ENCODE measurements around the gene ZC3H12C. TPM values are rescaled to one million over a fixed set of nuclear protein-coding genes. Genes with fewer than 3 reads are reported as not detected.

Gene ZC3H12C
- total RNA-seq, 2 experiments from 2014 or later: 0.05 to 0.17 TPM

DNA sequence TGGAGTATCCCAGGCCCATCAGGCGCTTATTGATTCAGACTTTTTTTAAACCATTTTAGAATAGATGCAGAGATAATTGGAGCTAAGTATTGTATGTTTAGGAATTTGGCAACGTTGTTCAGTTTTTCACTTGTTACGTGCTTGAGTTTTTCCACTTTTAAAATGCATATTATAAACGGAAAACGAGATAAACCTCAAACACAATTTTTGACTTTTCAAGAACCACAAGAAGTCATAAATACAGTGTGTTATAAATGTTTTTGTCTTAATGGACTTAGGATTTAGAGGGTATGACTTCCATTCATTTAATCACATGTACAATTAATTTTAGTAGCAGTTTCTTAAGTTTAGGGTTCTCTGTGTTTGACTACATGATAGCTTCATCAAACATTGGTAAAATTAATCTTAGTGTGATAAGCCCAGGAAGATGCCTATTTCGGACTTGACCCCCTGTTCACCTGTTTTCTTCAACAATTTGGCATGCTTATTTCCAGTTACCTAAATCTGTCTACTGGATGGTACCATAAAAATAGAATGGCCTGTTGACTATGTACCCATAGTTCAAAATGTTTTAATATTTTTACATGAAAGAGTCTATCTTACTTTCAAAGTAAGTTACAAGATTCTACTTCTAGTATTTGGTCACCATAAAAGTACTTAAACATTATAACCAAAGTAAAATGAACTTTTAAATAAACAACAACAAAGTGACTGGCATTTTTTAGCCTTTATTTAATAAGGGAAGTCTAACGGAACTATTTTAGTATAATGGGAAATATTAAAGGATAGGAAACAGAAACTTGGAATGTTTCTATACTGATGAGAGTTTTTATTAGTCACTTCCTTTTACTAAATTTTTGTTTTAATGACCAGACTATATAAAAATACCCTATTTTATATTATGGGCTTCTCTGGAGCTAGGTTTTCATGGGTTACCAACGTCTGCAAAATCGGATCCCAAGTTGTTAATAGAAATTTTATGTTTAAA, 1.4 kb downstream of the ZC3H12C start:
- H3K27me3 Mint-ChIP-seq: peaks cover 51% of the 10 kb centered on the region
- no peak for DNase-seq
- ChIA-PET POLR2A (interaction anchor here (1.2 kb wide), 1 partner anchor 12 kb away, joined by 3 read pairs; no protein-coding TSS in a partner anchor), CTCF (no interaction called here)
- H3K27ac Mint-ChIP-seq: no peak overlapping the region
- peak overlapping the region; percentile 60 for H3K4me3 Mint-ChIP-seq
- Histone ChIP-seq H3K4me1 (ENCODE audit: insufficient read depth, low read length) (peaks cover 10% of the 10 kb centered on the region), H3K4me3 (ENCODE audit: low read length) (peak overlapping the region; percentile 38), H3K36me3 (ENCODE audit: insufficient read depth, low read length) (no peaks in the 10 kb centered on the region), H3K27ac (ENCODE audit: low read depth in 1 of 2, low read length in 2 of 2) (no peak overlapping the region), H3K27me3 (ENCODE audit: control insufficient read depth in 1 of 2, insufficient read depth in 2 of 2, low read length in 2 of 2) (peaks cover 29 to 41% of the 10 kb centered on the region in 2 experiments), H3K9me3 (ENCODE audit: control insufficient read depth in 1 of 2, insufficient read depth in 1 of 2, low read length in 2 of 2) (no peaks in the 10 kb centered on the region)
- H3K9me3 Mint-ChIP-seq: no peaks in the 10 kb centered on the region
- intact Hi-C loops (cut with DNase I, micrococcal nuclease): no loop called here
- H3K4me1 Mint-ChIP-seq (ENCODE audit: low read depth): peaks cover 4% of the 10 kb centered on the region
- no peaks in the 10 kb centered on the region for H3K36me3 Mint-ChIP-seq (ENCODE audit: low read depth)
- no peak for ATAC-seq (ENCODE audit: poor library complexity)
- TF ChIP-seq, protein P1, sequence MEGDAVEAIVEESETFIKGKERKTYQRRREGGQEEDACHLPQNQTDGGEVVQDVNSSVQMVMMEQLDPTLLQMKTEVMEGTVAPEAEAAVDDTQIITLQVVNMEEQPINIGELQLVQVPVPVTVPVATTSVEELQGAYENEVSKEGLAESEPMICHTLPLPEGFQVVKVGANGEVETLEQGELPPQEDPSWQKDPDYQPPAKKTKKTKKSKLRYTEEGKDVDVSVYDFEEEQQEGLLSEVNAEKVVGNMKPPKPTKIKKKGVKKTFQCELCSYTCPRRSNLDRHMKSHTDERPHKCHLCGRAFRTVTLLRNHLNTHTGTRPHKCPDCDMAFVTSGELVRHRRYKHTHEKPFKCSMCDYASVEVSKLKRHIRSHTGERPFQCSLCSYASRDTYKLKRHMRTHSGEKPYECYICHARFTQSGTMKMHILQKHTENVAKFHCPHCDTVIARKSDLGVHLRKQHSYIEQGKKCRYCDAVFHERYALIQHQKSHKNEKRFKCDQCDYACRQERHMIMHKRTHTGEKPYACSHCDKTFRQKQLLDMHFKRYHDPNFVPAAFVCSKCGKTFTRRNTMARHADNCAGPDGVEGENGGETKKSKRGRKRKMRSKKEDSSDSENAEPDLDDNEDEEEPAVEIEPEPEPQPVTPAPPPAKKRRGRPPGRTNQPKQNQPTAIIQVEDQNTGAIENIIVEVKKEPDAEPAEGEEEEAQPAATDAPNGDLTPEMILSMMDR (IDR thresholded peaks at IDR 0.05): no peak

DNA sequence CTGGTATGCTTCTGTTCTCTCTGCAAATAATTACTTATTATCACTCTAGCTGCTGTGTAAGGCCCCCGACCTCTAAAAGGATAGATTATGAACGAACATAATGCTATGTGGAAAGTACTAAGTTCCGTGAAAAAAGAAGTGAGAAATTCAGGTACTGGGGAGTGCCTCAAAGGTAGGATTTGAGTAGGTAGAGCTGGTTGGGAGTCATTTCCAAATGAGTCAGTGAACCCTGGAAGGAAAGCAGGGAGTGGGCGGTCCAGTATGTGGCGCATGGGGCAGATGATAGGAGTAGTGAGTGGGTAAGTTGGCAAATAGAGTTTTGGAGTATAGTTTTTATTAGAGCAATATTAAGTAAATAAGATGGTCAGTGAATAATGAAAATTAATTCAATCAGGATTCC, 2.4 kb downstream of the ZC3H12C start:
- DNase-seq: no peak
- Mint-ChIP-seq H3K36me3 (ENCODE audit: low read depth) (no peaks in the 10 kb centered on the region), H3K27ac (no peak overlapping the region), H3K4me3 (no peak overlapping the region), H3K4me1 (ENCODE audit: low read depth) (peaks cover 4% of the 10 kb centered on the region), H3K27me3 (peaks cover 51% of the 10 kb centered on the region), H3K9me3 (no peaks in the 10 kb centered on the region)
- intact Hi-C loops (cut with DNase I, micrococcal nuclease): no loop called here
- no peak for ATAC-seq (ENCODE audit: poor library complexity)
- no peaks in the 10 kb centered on the region for H3K9me3 ChIP-seq (ENCODE audit: control insufficient read depth in 1 of 2, insufficient read depth in 1 of 2, low read length in 2 of 2)
- H3K4me1 ChIP-seq (ENCODE audit: insufficient read depth, low read length): peaks cover 10% of the 10 kb centered on the region
- no peaks in the 10 kb centered on the region for H3K36me3 ChIP-seq (ENCODE audit: insufficient read depth, low read length)
- TF ChIP-seq, protein P1 (IDR thresholded peaks at IDR 0.05): no peak
- H3K27me3 ChIP-seq (ENCODE audit: control insufficient read depth in 1 of 2, insufficient read depth in 2 of 2, low read length in 2 of 2): peaks cover 27 to 37% of the 10 kb centered on the region in 2 experiments
- H3K27ac ChIP-seq (ENCODE audit: low read depth in 1 of 2, low read length in 2 of 2): no peak overlapping the region
- POLR2A ChIA-PET: no interaction called here
- CTCF ChIA-PET: no interaction called here
- H3K4me3 ChIP-seq (ENCODE audit: low read length): no peak overlapping the region

DNA sequence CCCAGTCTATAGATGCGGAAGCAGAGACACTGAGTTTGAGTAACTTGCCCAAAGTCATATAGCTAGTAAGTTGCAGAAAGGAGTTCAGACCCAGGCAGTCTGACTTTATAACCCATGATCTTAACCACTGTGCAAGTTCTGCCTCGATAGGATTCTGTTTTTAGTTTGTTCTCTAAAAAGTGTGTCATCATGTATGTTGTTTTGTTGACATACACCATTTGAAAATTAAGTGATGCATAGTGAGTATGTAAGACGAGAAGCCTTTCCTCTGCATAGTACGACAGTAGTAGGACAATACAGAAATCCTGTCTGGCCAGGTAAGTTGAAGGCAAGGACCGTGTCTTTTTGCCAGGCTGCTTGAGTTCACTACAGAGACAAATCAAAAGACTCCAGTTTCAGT, 3.3 kb downstream of the ZC3H12C start:
- Histone ChIP-seq H3K4me1 (ENCODE audit: insufficient read depth, low read length) (peaks cover 10% of the 10 kb centered on the region), H3K27me3 (ENCODE audit: control insufficient read depth in 1 of 2, insufficient read depth in 2 of 2, low read length in 2 of 2) (peaks cover 23 to 32% of the 10 kb centered on the region in 2 experiments), H3K36me3 (ENCODE audit: insufficient read depth, low read length) (no peaks in the 10 kb centered on the region), H3K27ac (ENCODE audit: low read depth in 1 of 2, low read length in 2 of 2) (no peak overlapping the region), H3K4me3 (ENCODE audit: low read length) (no peak overlapping the region), H3K9me3 (ENCODE audit: control insufficient read depth in 1 of 2, insufficient read depth in 1 of 2, low read length in 2 of 2) (no peaks in the 10 kb centered on the region)
- Mint-ChIP-seq H3K36me3 (ENCODE audit: low read depth) (no peaks in the 10 kb centered on the region), H3K27ac (no peak overlapping the region), H3K4me1 (ENCODE audit: low read depth) (peaks cover 4% of the 10 kb centered on the region), H3K27me3 (peaks cover 48% of the 10 kb centered on the region), H3K4me3 (no peak overlapping the region), H3K9me3 (no peaks in the 10 kb centered on the region)
- ChIA-PET CTCF (no interaction called here), POLR2A (no interaction called here)
- no peak for ATAC-seq (ENCODE audit: poor library complexity)
- TF ChIP-seq, protein P1 (IDR thresholded peaks at IDR 0.05): no peak
- intact Hi-C loops (cut with DNase I, micrococcal nuclease): no loop called here
- no peak for DNase-seq
